Mesendoderm (in vitro differentiated cells): ENCODE data around the gene DHX29.
A peak's percentile ranks its signal among the peaks of the same experiment; 100 is the strongest.

Source experiments
- DNase-seq: peaks from one replicate; pipeline ENCODE4 v3.0.0; 2013
- H2AK5ac ChIP-seq: 2 replicates; pipeline ENCODE4 v1.6.1; 2013; ENCODE audit warnings: low read length, inconsistent platforms
- H2BK120ac ChIP-seq: 2 replicates; pipeline ENCODE4 v1.6.1; 2013; ENCODE audit warnings: low read depth, mild to moderate bottlenecking, low read length, moderate library complexity, mixed read lengths
- H2BK15ac ChIP-seq: replicated peaks from 2 replicates; pipeline ENCODE4 v1.6.1; 2013; ENCODE audit warnings: low read depth, mild to moderate bottlenecking, moderate library complexity
- H2BK5ac ChIP-seq: 2 replicates; pipeline ENCODE4 v1.6.1; 2013; ENCODE audit warnings: low read length, inconsistent platforms
- H3K18ac ChIP-seq: 2 replicates; pipeline ENCODE4 v1.6.1; 2013; ENCODE audit warnings: mild to moderate bottlenecking, low read length, mixed read lengths
- H3K23ac ChIP-seq: one replicate; pipeline ENCODE4 v1.6.1; 2013; ENCODE audit warnings: low read length
- H3K27ac ChIP-seq: 2 replicates; pipeline ENCODE4 v1.5.1; 2013; ENCODE audit warnings: low read depth, mild to moderate bottlenecking, inconsistent platforms, low read length, moderate library complexity
- H3K27me3 ChIP-seq: 2 replicates; pipeline ENCODE4 v1.6.1; 2013; ENCODE audit warnings: low read length, control low read depth, mild to moderate bottlenecking, inconsistent platforms; ENCODE audit not compliant: insufficient read depth, poor library complexity
- H3K36me3 ChIP-seq: 2 replicates; pipeline ENCODE4 v1.6.1; 2013; ENCODE audit warnings: low read length, inconsistent platforms; ENCODE audit not compliant: control insufficient read depth, insufficient read depth
- H3K4ac ChIP-seq: one replicate; pipeline ENCODE4 v1.6.1; 2013; ENCODE audit warnings: low read depth, mild to moderate bottlenecking, low read length, moderate library complexity
- H3K4me1 ChIP-seq: 2 replicates; pipeline ENCODE4 v1.6.1; 2013; ENCODE audit warnings: low read depth, low read length, inconsistent platforms; ENCODE audit not compliant: control insufficient read depth
- H3K4me2 ChIP-seq: 2 replicates; pipeline ENCODE4 v1.6.1; 2013; ENCODE audit warnings: low read length
- H3K4me3 ChIP-seq: 2 replicates; pipeline ENCODE4 v1.5.1; 2013; ENCODE audit warnings: mild to moderate bottlenecking, low read length
- H3K56ac ChIP-seq: one replicate; pipeline ENCODE4 v1.6.1; 2013; ENCODE audit warnings: low read length
- H3K79me1 ChIP-seq: 2 replicates; pipeline ENCODE4 v1.6.1; 2013; ENCODE audit warnings: low read length, inconsistent platforms
- H3K79me2 ChIP-seq: 2 replicates; pipeline ENCODE4 v1.6.1; 2013; ENCODE audit warnings: mild to moderate bottlenecking, low read length; ENCODE audit not compliant: control insufficient read depth, insufficient read depth
- H3K9ac ChIP-seq: 2 replicates; pipeline ENCODE4 v1.6.1; 2013; ENCODE audit warnings: low read length, inconsistent platforms
- H4K5ac ChIP-seq: one replicate; pipeline ENCODE4 v1.6.1; 2013; ENCODE audit warnings: low read length
- H4K8ac ChIP-seq: one replicate; pipeline ENCODE4 v1.6.1; 2013; ENCODE audit warnings: low read depth, mild to moderate bottlenecking, control low read depth, low read length, moderate library complexity
- WGBS: extraction: QIAGEN DNeasy Blood & Tissue Kit; methylation state at CpG from one replicate; pipeline ENCODE4 v1.1.7; 2013; ENCODE audit warnings: low lambda C conversion rate, missing lambda C conversion rate; ENCODE audit not compliant: insufficient coverage; ENCODE audit errors: extremely low coverage; 5-methylcytosine and 5-hydroxymethylcytosine counted together

The DHX29 gene

GRCh38 chr5:55223812-55224240 lies 83.7 kb downstream of the DHX29 start:
- H3K4me1 ChIP-seq = peaks cover 2% of the 10 kb centered on the region
- no peaks in the 10 kb centered on the region for H3K36me3 ChIP-seq
- H2BK120ac ChIP-seq = no peak overlapping the region
- no peak overlapping the region for H3K56ac ChIP-seq
- H4K5ac ChIP-seq = no peak overlapping the region
- H3K4me2 ChIP-seq = no peak overlapping the region
- no peak overlapping the region for H2AK5ac ChIP-seq
- H3K4ac ChIP-seq = no peak overlapping the region
- H4K8ac ChIP-seq = no peak overlapping the region
- no peak overlapping the region for H2BK15ac ChIP-seq
- no peak for DNase-seq
- no peak overlapping the region for H3K4me3 ChIP-seq
- WGBS = no CpG with 5 or more reads among the region's 7 CpGs
- H3K23ac ChIP-seq = no peak overlapping the region
- H3K27ac ChIP-seq = no peak overlapping the region
- peaks cover 68% of the 10 kb centered on the region for H3K27me3 ChIP-seq
- H3K79me1 ChIP-seq = no peaks in the 10 kb centered on the region
- no peak overlapping the region for H3K18ac ChIP-seq
- H2BK5ac ChIP-seq = no peak overlapping the region
- H3K79me2 ChIP-seq = no peaks in the 10 kb centered on the region
- no peak overlapping the region for H3K9ac ChIP-seq

- peak; percentile 57 for DNase-seq
- Histone ChIP-seq H3K4me1 (peaks cover 2% of the 10 kb centered on the region), H3K9ac (peak overlapping the region; percentile 40), H3K36me3 (no peaks in the 10 kb centered on the region), H2BK120ac (no peak overlapping the region), H3K27ac (no peak overlapping the region), H2AK5ac (no peak overlapping the region), H3K56ac (no peak overlapping the region), H3K4ac (no peak overlapping the region), H4K8ac (no peak overlapping the region), H4K5ac (no peak overlapping the region), H3K27me3 (peaks cover 62% of the 10 kb centered on the region), H3K4me3 (no peak overlapping the region), H2BK15ac (no peak overlapping the region), H2BK5ac (no peak overlapping the region), H3K18ac (no peak overlapping the region), H3K4me2 (peak overlapping the region; percentile 12), H3K79me1 (no peaks in the 10 kb centered on the region), H3K23ac (no peak overlapping the region), H3K79me2 (no peaks in the 10 kb centered on the region)
- no CpG with 5 or more reads among the region's 61 CpGs for WGBS
Measured at GRCh38 chr5:55222985-55223811, 84.3 kb downstream of the DHX29 start.

- no peak overlapping the region for H2BK15ac ChIP-seq
- no peak for DNase-seq
- H2BK120ac ChIP-seq = no peak overlapping the region
- H2BK5ac ChIP-seq = no peak overlapping the region
- H3K4me3 ChIP-seq = no peak overlapping the region
- no peak overlapping the region for H2AK5ac ChIP-seq
- peaks cover 54% of the 10 kb centered on the region for H3K27me3 ChIP-seq
- no peak overlapping the region for H3K9ac ChIP-seq
- no peak overlapping the region for H3K4ac ChIP-seq
- no peaks in the 10 kb centered on the region for H3K36me3 ChIP-seq
- H3K79me2 ChIP-seq = no peaks in the 10 kb centered on the region
- no peak overlapping the region for H4K5ac ChIP-seq
- no peak overlapping the region for H3K27ac ChIP-seq
- no peak overlapping the region for H4K8ac ChIP-seq
- H3K4me2 ChIP-seq = no peak overlapping the region
- no peak overlapping the region for H3K23ac ChIP-seq
- no peak overlapping the region for H3K56ac ChIP-seq
- no peak overlapping the region for H3K18ac ChIP-seq
- H3K4me1 ChIP-seq = no peaks in the 10 kb centered on the region
- H3K79me1 ChIP-seq = no peaks in the 10 kb centered on the region
- no CpG with 5 or more reads among the region's 30 CpGs for whole genome bisulfite sequencing
Measured at GRCh38 chr5:55222092-55222984, 85.2 kb downstream of the DHX29 start.

- H2BK120ac ChIP-seq = no peak overlapping the region
- H3K4me2 ChIP-seq = peak overlapping the region; percentile 26
- no CpG with 5 or more reads among the region's 62 CpGs for whole genome bisulfite sequencing
- peak overlapping the region; percentile 75 for H3K56ac ChIP-seq
- H3K9ac ChIP-seq = peak overlapping the region; percentile 55
- no peak overlapping the region for H2AK5ac ChIP-seq
- H2BK5ac ChIP-seq = no peak overlapping the region
- no peak overlapping the region for H4K5ac ChIP-seq
- H3K36me3 ChIP-seq = no peaks in the 10 kb centered on the region
- H3K4me3 ChIP-seq = peak overlapping the region; percentile 6
- no peaks in the 10 kb centered on the region for H3K4me1 ChIP-seq
- H3K79me2 ChIP-seq = no peaks in the 10 kb centered on the region
- H3K27me3 ChIP-seq = peaks cover 44% of the 10 kb centered on the region
- H3K18ac ChIP-seq = no peak overlapping the region
- no peak overlapping the region for H3K4ac ChIP-seq
- H3K79me1 ChIP-seq = no peaks in the 10 kb centered on the region
- no peak overlapping the region for H2BK15ac ChIP-seq
- peak; percentile 85 for DNase-seq
- H3K27ac ChIP-seq = no peak overlapping the region
- H4K8ac ChIP-seq = no peak overlapping the region
- no peak overlapping the region for H3K23ac ChIP-seq
Measured at GRCh38 chr5:55220433-55221185, 86.9 kb downstream of the DHX29 start.

GRCh38 chr5:55219770-55220169 lies 87.7 kb downstream of the DHX29 start:
- Histone ChIP-seq H2BK120ac (no peak overlapping the region), H3K56ac (no peak overlapping the region), H3K4ac (no peak overlapping the region), H3K27ac (no peak overlapping the region), H4K5ac (no peak overlapping the region), H2BK5ac (no peak overlapping the region), H2AK5ac (no peak overlapping the region), H3K9ac (no peak overlapping the region), H3K18ac (no peak overlapping the region), H3K79me2 (no peaks in the 10 kb centered on the region), H3K4me1 (no peaks in the 10 kb centered on the region), H3K4me2 (no peak overlapping the region), H3K36me3 (no peaks in the 10 kb centered on the region), H4K8ac (no peak overlapping the region), H3K4me3 (no peak overlapping the region), H3K79me1 (no peaks in the 10 kb centered on the region), H2BK15ac (no peak overlapping the region), H3K23ac (no peak overlapping the region), H3K27me3 (peaks cover 36% of the 10 kb centered on the region)
- no peak for DNase-seq
- no CpG with 5 or more reads among the region's 3 CpGs for WGBS
